Measurements from ENCODE around the gene JAKMIP1. TPM values are rescaled to one million over a fixed set of nuclear protein-coding genes. Genes with fewer than 3 reads are reported as not detected.

JAKMIP1 gene
- total and polyA plus RNA-seq, 2 of the 13 experiments (the other 11 are each of a cell fraction or from before 2014, with no cell fraction given): not detected

- TF ChIP-seq GPN1 (CRISPR knock-in tag; IDR thresholded peaks at IDR 0.05; ENCODE audit: borderline replicate concordance): no peak
- TF ChIP-seq MED13 (CRISPR knock-in tag; IDR thresholded peaks at IDR 0.05): no peak
These were observed 25.1 kb upstream of the JAKMIP1 start (continued) for GRCh38 chr4:6225469-6225868.

- no TSS peak for BruUV-seq (replicated peaks)
- Histone ChIP-seq H3K4me2 (ENCODE audit: low read depth, low read length) (no peak overlapping the region), H3K4me3 (replicated peaks in 1 of 3; ENCODE audit: insufficient read depth in 1 of 3, low read depth in 2 of 3, low read length in 3 of 3) (no peak overlapping the region), H3K79me2 (ENCODE audit: insufficient read depth, low read length) (no peaks in the 10 kb centered on the region), H2AFZ (ENCODE audit: low read length) (no peak overlapping the region), H3K27me3 (ENCODE audit: control insufficient read depth in 1 of 2, insufficient read depth in 2 of 2, low read length in 2 of 2) (peaks cover 1 to 3% of the 10 kb centered on the region in 2 experiments; a peak in 1 of 5 replicates), H3K4me1 (ENCODE audit: insufficient read depth, low read length) (no peaks in the 10 kb centered on the region), H3K9ac (ENCODE audit: insufficient read depth, low read depth, low read length) (no peak overlapping the region), H4K20me1 (ENCODE audit: insufficient read depth, low read length) (no peaks in the 10 kb centered on the region), H3K27ac (ENCODE audit: extremely low read length, insufficient read depth, low read length) (no peak overlapping the region), H3K9me3 (ENCODE audit: low read length) (no peaks in the 10 kb centered on the region), H3K36me3 (replicated peaks in 1 of 2; ENCODE audit: control insufficient read depth in 1 of 2, insufficient read depth in 2 of 2, low read length in 2 of 2) (no peaks in the 10 kb centered on the region)
- intact Hi-C loops (cut with micrococcal nuclease; ENCODE audit: unreplicated experiment): no loop called here
- DNase-seq (ENCODE audit: low spot score) (no peak), FAIRE-seq (no peak), ATAC-seq (no peak)
- in situ Hi-C loops (cut with HindIII; ENCODE audit: extremely low pct_ligation_motif_present, low pct_unique_long_range_greater_than_20kb): loop anchor here (25.0 kb wide), 1 partner anchor 338 kb away; no protein-coding TSS in a partner anchor
- CTCF ChIA-PET (ENCODE audit: low intra/inter-chr PET ratio, low total read pairs): no interaction called here
- 17% methylated on average over 3 of the region's 3 CpGs for WGBS (ENCODE audit: low lambda C conversion rate)
- POLR2A ChIA-PET: no interaction called here
- no peak for TF ChIP-seq U2AF1 (optimal IDR thresholded peaks at IDR 0.05; ENCODE audit: low read depth, low read length)
- no peak for TF ChIP-seq THAP8 (CRISPR knock-in tag; IDR thresholded peaks at IDR 0.05; ENCODE audit: borderline replicate concordance)
- no peak for TF ChIP-seq ZNF644 (CRISPR knock-in tag; IDR thresholded peaks at IDR 0.05; ENCODE audit: low read depth)
- TF ChIP-seq ZNF383 (CRISPR knock-in tag; IDR thresholded peaks at IDR 0.05; ENCODE audit: borderline replicate concordance): no peak
- TF ChIP-seq ATF6 (CRISPR knock-in tag; conservative IDR thresholded peaks at IDR 0.05): no peak
- no peak for TF ChIP-seq ZNF263 (CRISPR knock-in tag; IDR thresholded peaks at IDR 0.05)
- no peak for TF ChIP-seq NFAT5 (CRISPR knock-in tag; IDR thresholded peaks at IDR 0.05)
- no peak for TF ChIP-seq ZNF781 (CRISPR knock-in tag; IDR thresholded peaks at IDR 0.05; ENCODE audit: borderline replicate concordance, not compliant biosample characterization)
- no peak for TF ChIP-seq ZNF709 (CRISPR knock-in tag; IDR thresholded peaks at IDR 0.05)
- no peak for TF ChIP-seq CHD4 (IDR thresholded peaks at IDR 0.05; ENCODE audit: borderline replicate concordance, low read length)
- no peak for TF ChIP-seq HOXA5 (CRISPR knock-in tag; IDR thresholded peaks at IDR 0.05)
- TF ChIP-seq ZKSCAN5 (CRISPR knock-in tag; IDR thresholded peaks at IDR 0.05): no peak
- TF ChIP-seq LBX2 (CRISPR knock-in tag; IDR thresholded peaks at IDR 0.05; ENCODE audit: borderline replicate concordance): no peak
- TF ChIP-seq SP140L (CRISPR knock-in tag; IDR thresholded peaks at IDR 0.05; ENCODE audit: borderline replicate concordance): no peak
- TF ChIP-seq ZNF207 (IDR thresholded peaks at IDR 0.05; ENCODE audit: borderline replicate concordance): no peak
These were observed 24.4 kb upstream of the JAKMIP1 start for GRCh38 chr4:6224735-6225134.
